Heart right ventricle (tissue), 16 donors: Measurements from ENCODE around the gene STX16. TPM values are rescaled to one million over a fixed set of nuclear protein-coding genes. Genes with fewer than 3 reads are reported as not detected.

Source experiments
- ATAC-seq, 8 donors: fragments of 200-7000 bp; cut with Tn5 transposase; one replicate each; pipeline ENCODE4 v1.9.1; 2020; ENCODE audit warnings: mild to moderate bottlenecking in 8 of 8, moderate library complexity in 8 of 8, moderate number of reproducible peaks in 1 of 8
- DNase-seq, 2 donors: peaks; one replicate each; pipeline ENCODE4 v3.0.0-alpha.2; 2020
- H3K27ac ChIP-seq, 10 donors: fragments of 200-600 bp; sonication (generic) in 2 of 10; one replicate each; pipeline versions ENCODE4 v1.5.0 to v1.8.0; 2020 to 2022; ENCODE audit warnings: mild to moderate bottlenecking in 3 of 10
- H3K27me3 ChIP-seq, 7 donors: fragments of 200-600 bp; one replicate each; pipeline ENCODE4 v1.8.0; 2021 to 2022; ENCODE audit warnings: mild to moderate bottlenecking in 2 of 7
- H3K36me3 ChIP-seq, 9 donors: fragments of 200-600 bp; sonication (generic) in 1 of 9; one replicate each; pipeline versions ENCODE4 v1.5.0 to v1.8.0; 2020 to 2022; ENCODE audit warnings: mild to moderate bottlenecking in 2 of 9
- H3K4me1 ChIP-seq, 9 donors: fragments of 200-600 bp; sonication (generic) in 1 of 9; one replicate each; pipeline versions ENCODE4 v1.5.0 to v1.8.0; 2020 to 2022; ENCODE audit warnings: mild to moderate bottlenecking in 4 of 9
- H3K4me3 ChIP-seq, 10 donors: fragments of 200-600 bp; sonication (generic) in 2 of 10; one replicate each; pipeline versions ENCODE4 v1.5.0 to v1.8.0; 2020 to 2022; ENCODE audit warnings: mild to moderate bottlenecking in 7 of 10, moderate library complexity in 2 of 10
- H3K9me3 ChIP-seq, 11 donors: fragments of 200-600 bp in 10 of 11; sonication (generic) in 2 of 11; one replicate each; pipeline versions ENCODE4 v1.5.0 to v1.8.0; 2013 to 2022; ENCODE audit warnings: mild to moderate bottlenecking in 2 of 11, control low read depth in 1 of 11, moderate library complexity in 1 of 11
- WGBS, 2 donors: extraction: QIAGEN DNeasy Blood & Tissue Kit; methylation state at CpG; one replicate each; pipeline ENCODE4 v1.1.7; 2013; ENCODE audit warnings: inconsistent platforms in 1 of 2; 5-methylcytosine and 5-hydroxymethylcytosine counted together
- intact Hi-C, 10 donors: fragments of 100-400 bp; cut with DNase I; formaldehyde crosslinking; loops; one replicate each; pipeline versions ENCODE4 v1.11.1 to v1.14.2; 2022
- polyA plus RNA-seq, 2 donors: library from polyadenylated mRNA; stranded (reverse); fragments of 200-250 nt; gene quantifications; one replicate each; pipeline ENCODE4 v1.2.3, GENCODE V29; 2013
- total RNA-seq, 10 donors: library from RNA; stranded (reverse); fragmentation: NEBNext Ultra II Directional in 3 of 10; extraction: Animal tissue kit (Norgen Biotek cat#: 25700) in 3 of 10; gene quantifications; one replicate each; pipeline versions ENCODE4 v1.2.1 to v1.2.4, GENCODE V29; 2021 to 2023
- TF ChIP-seq, protein P1 (sequence below), 9 donors: fragments of 200-600 bp; sonication (generic) in 2 of 9; IDR thresholded peaks; one replicate each; pipeline versions ENCODE4 v1.5.0 to v1.8.0; 2021 to 2022; ENCODE audit warnings: antibody characterized with exemption in 9 of 9, mild to moderate bottlenecking in 5 of 9, moderate library complexity in 1 of 9
- donor health status: Arrhythmogenic right ventricular cardiomyopathy.
- donor health status: ischemic (EF 13 %, LVEDD 7.1; RV severe dilation, severe dysfunction).
- donor health status: healthy with polysubstance abuse.
- donor health status: DM: no; HTN: yes; CAD: no.
- donor health status: DM: no; HTN: no; CAD: no.
- donor health status: ischemic (EF 25% LVEDD 6.9; RV normal size, moderate dysfunction).
- donor health status: ischemic (EF 25% LVEDD 5.7; RV mildly dilated, moderate dysfunction).
- donor health status: healthy.
- donor health status: DM: yes; HTN: yes; CAD: no.
- donor health status: Ischemic cardiomyopathy.
- donor health status: ischemic (EF 35%, LVEDD 5.7; RV mildly dilated, moderate dysfunction).
- donor health status: nonischemic (EF 11% LVEDD 7.7; RV severe dilation, severe dysfunction).
- donor health status: DM: yes; HTN: yes; CAD: no.
- donor health status: PGD.
- donor health status: ischemic (EF 29% LVEDD 5.4; RV normal size, mild dysfunction).
- donor health status: nonischemic (EF 23%, LVEDD 6.1; RV moderate dilation, normal function).

The STX16 gene
- total and polyA plus RNA-seq, 12 donors: 17.1 to 57.6 (median 27.0) TPM

DNA sequence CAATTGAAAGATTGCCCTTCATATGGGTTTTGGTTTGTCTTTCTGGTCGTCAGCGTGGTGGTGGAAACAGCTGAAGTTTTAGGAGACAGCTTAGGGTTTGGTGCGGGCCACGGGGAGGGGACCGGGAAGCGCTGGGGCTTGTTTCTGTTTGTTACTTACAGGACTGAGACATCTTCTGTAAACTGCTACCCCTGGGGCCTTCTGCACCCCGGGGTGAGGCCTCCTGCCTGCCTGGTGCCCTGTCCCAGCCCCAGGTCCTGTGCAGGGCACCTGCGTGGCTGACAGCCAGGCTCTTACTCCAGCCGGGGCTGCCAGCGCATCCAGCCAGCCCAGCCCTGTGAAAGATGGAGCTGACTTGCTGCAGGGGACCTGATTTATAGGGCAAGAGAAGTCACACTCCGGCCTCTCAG is 64.3 kb downstream of the STX16 start:
- H3K4me1 ChIP-seq: no peaks in the 10 kb centered on the region
- H3K27me3 ChIP-seq: peaks cover 0 to 8% (median 0%) of the 10 kb centered on the region in 7 donors
- intact Hi-C loops: no loop called here
- no peak for DNase-seq
- H3K27ac ChIP-seq: no peak overlapping the region
- peaks cover 0 to 25% (median 0%) of the 10 kb centered on the region in 9 donors for H3K36me3 ChIP-seq
- H3K9me3 ChIP-seq: no peaks in the 10 kb centered on the region
- no peak for ATAC-seq
- 87 to 90% methylated on average over 11 of the region's 11 CpGs for WGBS, 2 donors
- no peak overlapping the region for H3K4me3 ChIP-seq
- TF ChIP-seq, protein P1, sequence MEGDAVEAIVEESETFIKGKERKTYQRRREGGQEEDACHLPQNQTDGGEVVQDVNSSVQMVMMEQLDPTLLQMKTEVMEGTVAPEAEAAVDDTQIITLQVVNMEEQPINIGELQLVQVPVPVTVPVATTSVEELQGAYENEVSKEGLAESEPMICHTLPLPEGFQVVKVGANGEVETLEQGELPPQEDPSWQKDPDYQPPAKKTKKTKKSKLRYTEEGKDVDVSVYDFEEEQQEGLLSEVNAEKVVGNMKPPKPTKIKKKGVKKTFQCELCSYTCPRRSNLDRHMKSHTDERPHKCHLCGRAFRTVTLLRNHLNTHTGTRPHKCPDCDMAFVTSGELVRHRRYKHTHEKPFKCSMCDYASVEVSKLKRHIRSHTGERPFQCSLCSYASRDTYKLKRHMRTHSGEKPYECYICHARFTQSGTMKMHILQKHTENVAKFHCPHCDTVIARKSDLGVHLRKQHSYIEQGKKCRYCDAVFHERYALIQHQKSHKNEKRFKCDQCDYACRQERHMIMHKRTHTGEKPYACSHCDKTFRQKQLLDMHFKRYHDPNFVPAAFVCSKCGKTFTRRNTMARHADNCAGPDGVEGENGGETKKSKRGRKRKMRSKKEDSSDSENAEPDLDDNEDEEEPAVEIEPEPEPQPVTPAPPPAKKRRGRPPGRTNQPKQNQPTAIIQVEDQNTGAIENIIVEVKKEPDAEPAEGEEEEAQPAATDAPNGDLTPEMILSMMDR (IDR thresholded peaks at IDR 0.05): no peak

DNA sequence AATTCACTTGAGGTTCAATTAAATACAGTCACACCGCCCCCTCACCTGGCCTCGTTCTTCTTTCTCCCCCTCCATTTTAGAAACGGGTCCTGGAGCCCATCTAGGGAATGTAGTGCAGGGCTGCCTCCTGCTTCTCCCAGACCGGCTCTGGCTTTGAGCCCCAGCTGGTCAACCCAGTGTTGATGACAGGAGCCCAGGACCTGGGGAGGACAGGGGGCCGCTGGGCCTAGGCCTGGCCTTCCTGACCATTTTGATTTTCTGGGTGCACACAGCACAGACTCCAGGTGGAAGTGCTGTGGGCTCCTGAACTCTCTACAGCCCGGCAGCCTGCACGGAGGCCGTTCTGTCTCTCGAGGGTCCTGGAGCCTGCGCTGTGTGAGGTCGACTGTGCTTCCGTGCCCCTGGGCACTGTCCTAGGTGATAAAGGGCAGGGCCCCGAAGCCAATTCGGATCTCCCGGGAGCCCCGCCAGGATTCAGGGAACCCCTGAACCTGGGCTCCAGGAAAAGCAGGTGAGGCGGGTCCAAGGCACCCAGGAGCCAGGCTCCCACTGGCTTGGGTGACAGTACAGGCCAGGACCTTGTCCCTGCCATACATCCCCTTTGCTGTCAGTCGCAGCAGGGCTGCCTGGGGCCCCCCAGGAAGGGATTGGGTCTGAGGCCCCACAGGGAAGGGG is 64.9 kb downstream of the STX16 start:
- Histone ChIP-seq H3K27ac (no peak overlapping the region), H3K4me1 (no peaks in the 10 kb centered on the region), H3K27me3 (peaks cover 0 to 13% (median 3%) of the 10 kb centered on the region in 7 donors), H3K4me3 (no peak overlapping the region), H3K9me3 (no peaks in the 10 kb centered on the region), H3K36me3 (peaks cover 0 to 25% (median 0%) of the 10 kb centered on the region in 9 donors)
- DNase-seq (no peak), ATAC-seq (peak in 1 of 8 donors; percentile 14)
- WGBS, 2 donors: 92 to 93% methylated on average over 18 of the region's 18 CpGs
- TF ChIP-seq, protein P1 (IDR thresholded peaks at IDR 0.05): no peak
- intact Hi-C loops: no loop called here

DNA sequence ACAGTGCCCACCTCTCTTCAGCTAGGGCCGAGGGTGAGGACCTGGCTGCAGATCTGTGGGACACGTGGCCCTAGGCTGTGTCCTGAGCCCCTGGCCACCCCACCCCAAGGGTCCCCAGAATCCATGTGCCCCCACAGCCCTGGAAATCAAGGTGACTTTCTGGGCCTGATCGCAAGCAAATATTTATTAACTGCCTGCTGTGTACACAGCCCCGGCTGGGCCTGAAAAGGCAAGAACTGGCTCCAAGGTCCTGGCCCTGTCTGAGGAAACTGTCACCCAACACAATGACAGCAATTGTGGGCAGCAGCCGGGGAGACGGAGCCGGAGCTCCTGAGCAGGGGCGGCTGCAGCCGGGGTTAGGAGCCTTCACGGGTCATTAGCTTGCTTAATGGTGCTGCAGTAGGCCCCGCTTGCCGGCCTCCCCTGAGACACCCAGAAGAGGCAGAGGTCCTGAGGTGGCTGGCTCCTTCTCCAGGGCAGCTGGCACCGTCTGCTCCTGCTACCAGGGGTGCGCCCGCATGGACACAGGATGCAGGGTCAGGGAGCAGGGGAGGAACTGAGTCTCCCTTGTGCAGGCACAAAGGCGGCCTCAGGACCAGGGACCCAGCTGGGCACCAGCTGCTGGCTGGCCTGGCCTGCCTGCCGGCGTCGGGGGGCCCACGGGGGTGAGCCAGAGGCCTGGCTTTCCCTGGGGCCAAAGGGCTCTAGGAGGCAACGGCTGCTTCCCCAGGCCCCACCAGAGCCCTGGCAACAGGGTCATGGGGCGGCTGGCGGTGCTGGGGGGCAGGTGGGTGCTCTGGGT is 65.6 kb downstream of the STX16 start:
- H3K36me3 ChIP-seq: peaks cover 0 to 21% (median 0%) of the 10 kb centered on the region in 9 donors
- intact Hi-C loops: no loop called here
- no peaks in the 10 kb centered on the region for H3K4me1 ChIP-seq
- no peak overlapping the region for H3K27ac ChIP-seq
- peaks cover 0 to 21% (median 10%) of the 10 kb centered on the region in 7 donors for H3K27me3 ChIP-seq
- ATAC-seq: peak in 1 of 8 donors; percentile 20
- no peaks in the 10 kb centered on the region for H3K9me3 ChIP-seq
- TF ChIP-seq, protein P1 (IDR thresholded peaks at IDR 0.05): no peak
- 74 to 82% methylated on average over 23 of the region's 23 CpGs for WGBS, 2 donors
- H3K4me3 ChIP-seq: no peak overlapping the region
- DNase-seq: no peak

DNA sequence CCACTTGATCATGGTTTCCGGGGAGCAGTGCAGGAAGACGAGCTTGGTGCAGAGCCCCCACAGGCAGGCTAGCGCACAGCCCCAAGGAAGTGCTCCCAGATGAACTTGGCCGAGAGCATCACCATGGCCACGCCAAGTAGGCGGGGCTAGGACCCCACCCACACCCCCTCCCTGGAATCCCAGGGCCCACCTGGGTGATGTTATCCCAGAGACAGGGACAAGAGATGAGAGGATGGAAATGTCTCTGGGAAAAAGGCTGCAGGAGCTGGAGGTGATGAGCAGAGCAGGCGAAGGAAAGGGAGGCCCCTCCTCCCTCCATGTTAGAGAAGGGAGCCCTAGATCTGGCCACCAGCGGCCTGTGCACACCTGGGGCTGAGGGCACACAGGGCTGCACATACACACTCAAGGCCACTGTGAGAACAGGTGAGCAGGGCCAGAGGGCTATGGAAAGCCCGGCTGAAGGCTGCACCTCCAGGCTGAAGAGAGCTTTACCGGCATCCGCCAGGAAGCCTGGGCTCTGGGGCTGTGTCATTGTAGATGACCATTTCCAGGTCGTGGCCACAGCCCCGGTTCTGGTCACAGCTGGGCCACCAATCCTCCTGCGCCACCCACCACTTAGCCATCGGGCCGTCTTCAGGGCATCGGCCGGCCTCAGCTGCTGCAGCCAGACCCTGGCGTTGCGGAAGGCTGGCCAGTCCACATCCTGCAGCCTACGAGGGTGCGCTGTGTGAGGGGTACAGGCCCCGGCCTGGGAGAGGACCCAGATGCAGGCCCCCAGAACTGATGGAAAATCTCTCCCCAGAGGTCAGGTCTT is 66.4 kb downstream of the STX16 start:
- TF ChIP-seq, protein P1 (IDR thresholded peaks at IDR 0.05): no peak
- Histone ChIP-seq H3K36me3 (peaks cover 0 to 21% (median 0%) of the 10 kb centered on the region in 9 donors), H3K4me1 (no peaks in the 10 kb centered on the region), H3K9me3 (no peaks in the 10 kb centered on the region), H3K4me3 (no peak overlapping the region), H3K27me3 (peaks cover 0 to 29% (median 17%) of the 10 kb centered on the region in 7 donors), H3K27ac (no peak overlapping the region)
- DNase-seq (no peak), ATAC-seq (peak in 1 of 8 donors; percentile 25)
- WGBS, 2 donors: 88% methylated on average over 23 of the region's 23 CpGs
- intact Hi-C loops: no loop called here
